ENCODE measurements around the gene ASTN1. TPM values are rescaled to one million over a fixed set of nuclear protein-coding genes. Genes with fewer than 3 reads are reported as not detected.

The ASTN1 gene
- polyA plus RNA-seq, 1 of the 3 experiments (the other 2 are of a cell fraction) = 0.13 TPM

GRCh38 chr1:176998183-176998795 is 166.2 kb downstream of the ASTN1 start:
- TF ChIP-seq NFIC (IDR thresholded peaks at IDR 0.05; ENCODE audit: borderline replicate concordance) (no peak), FOXJ3 (CRISPR knock-in tag; IDR thresholded peaks at IDR 0.05) (no peak), FOXM1 (IDR thresholded peaks at IDR 0.05; ENCODE audit: low read depth) (no peak), GATA2 (CRISPR knock-in tag; IDR thresholded peaks at IDR 0.05) (no peak), POLR2AphosphoS5 (IDR thresholded peaks at IDR 0.05; ENCODE audit: low read depth, low read length) (no peak), ZBTB33 (IDR thresholded peaks at IDR 0.05; ENCODE audit: borderline replicate concordance, low read depth) (no peak), RFX5 (IDR thresholded peaks at IDR 0.05; ENCODE audit: low read length) (no peak), TAF1 (IDR thresholded peaks at IDR 0.05; ENCODE audit: borderline replicate concordance, low read depth, low read length) (no peak), YY1 (IDR thresholded peaks at IDR 0.05; ENCODE audit: low read depth) (no peak), JUND (IDR thresholded peaks at IDR 0.05) (no peak), NRF1 (IDR thresholded peaks at IDR 0.05; ENCODE audit: low read depth, low read length) (no peak), TEAD4 (IDR thresholded peaks at IDR 0.05; ENCODE audit: borderline replicate concordance, insufficient read depth) (no peak), MEF2A (IDR thresholded peaks at IDR 0.05; ENCODE audit: borderline replicate concordance, low read depth) (no peak), ELF1 (IDR thresholded peaks at IDR 0.05) (no peak)
- TF ChIP-seq, protein P1, sequence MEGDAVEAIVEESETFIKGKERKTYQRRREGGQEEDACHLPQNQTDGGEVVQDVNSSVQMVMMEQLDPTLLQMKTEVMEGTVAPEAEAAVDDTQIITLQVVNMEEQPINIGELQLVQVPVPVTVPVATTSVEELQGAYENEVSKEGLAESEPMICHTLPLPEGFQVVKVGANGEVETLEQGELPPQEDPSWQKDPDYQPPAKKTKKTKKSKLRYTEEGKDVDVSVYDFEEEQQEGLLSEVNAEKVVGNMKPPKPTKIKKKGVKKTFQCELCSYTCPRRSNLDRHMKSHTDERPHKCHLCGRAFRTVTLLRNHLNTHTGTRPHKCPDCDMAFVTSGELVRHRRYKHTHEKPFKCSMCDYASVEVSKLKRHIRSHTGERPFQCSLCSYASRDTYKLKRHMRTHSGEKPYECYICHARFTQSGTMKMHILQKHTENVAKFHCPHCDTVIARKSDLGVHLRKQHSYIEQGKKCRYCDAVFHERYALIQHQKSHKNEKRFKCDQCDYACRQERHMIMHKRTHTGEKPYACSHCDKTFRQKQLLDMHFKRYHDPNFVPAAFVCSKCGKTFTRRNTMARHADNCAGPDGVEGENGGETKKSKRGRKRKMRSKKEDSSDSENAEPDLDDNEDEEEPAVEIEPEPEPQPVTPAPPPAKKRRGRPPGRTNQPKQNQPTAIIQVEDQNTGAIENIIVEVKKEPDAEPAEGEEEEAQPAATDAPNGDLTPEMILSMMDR (IDR thresholded peaks at IDR 0.05) = no peak
- TF ChIP-seq, protein P2, sequence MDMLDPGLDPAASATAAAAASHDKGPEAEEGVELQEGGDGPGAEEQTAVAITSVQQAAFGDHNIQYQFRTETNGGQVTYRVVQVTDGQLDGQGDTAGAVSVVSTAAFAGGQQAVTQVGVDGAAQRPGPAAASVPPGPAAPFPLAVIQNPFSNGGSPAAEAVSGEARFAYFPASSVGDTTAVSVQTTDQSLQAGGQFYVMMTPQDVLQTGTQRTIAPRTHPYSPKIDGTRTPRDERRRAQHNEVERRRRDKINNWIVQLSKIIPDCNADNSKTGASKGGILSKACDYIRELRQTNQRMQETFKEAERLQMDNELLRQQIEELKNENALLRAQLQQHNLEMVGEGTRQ (IDR thresholded peaks at IDR 0.05; ENCODE audit: borderline replicate concordance, low read depth, low read length) = no peak
- TF ChIP-seq, protein P3, sequence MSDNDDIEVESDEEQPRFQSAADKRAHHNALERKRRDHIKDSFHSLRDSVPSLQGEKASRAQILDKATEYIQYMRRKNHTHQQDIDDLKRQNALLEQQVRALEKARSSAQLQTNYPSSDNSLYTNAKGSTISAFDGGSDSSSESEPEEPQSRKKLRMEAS (IDR thresholded peaks at IDR 0.05; ENCODE audit: low read depth) = no peak
- Histone ChIP-seq H3K4me2 (no peak overlapping the region), H3K9me2 (no peaks in the 10 kb centered on the region), H3K9me3 (no peaks in the 10 kb centered on the region), H3K4me1 (ENCODE audit: control insufficient read depth in 1 of 2, insufficient read depth in 2 of 2, low read depth in 1 of 2, low read length in 1 of 2) (peaks cover 0 to 28% of the 10 kb centered on the region in 2 experiments; a peak in 2 of 4 replicates), H3F3A (replicated peaks; ENCODE audit: insufficient read depth) (no peaks in the 10 kb centered on the region), H3K4me3 (ENCODE audit: low read depth in 2 of 2, low read length in 1 of 2) (no peak overlapping the region), H4K20me1 (ENCODE audit: insufficient read depth) (no peaks in the 10 kb centered on the region), H2AFZ (ENCODE audit: low read depth) (no peak overlapping the region), H3K9ac (no peak overlapping the region), H3K36me3 (replicated peaks in 1 of 2; ENCODE audit: control insufficient read depth in 1 of 2, insufficient read depth in 2 of 2, low read length in 1 of 2) (no peaks in the 10 kb centered on the region), H3K27ac (ENCODE audit: low read depth in 2 of 2, low read length in 1 of 2) (peak overlapping the region in 1 of 2 experiments; percentile 97; a peak in 2 of 4 replicates), H3K79me2 (ENCODE audit: insufficient read depth) (no peaks in the 10 kb centered on the region), H3K27me3 (ENCODE audit: insufficient read depth) (no peaks in the 10 kb centered on the region)
- ChIA-PET CTCF (interaction anchor here (0.8 to 1.2 kb wide), 2 partner anchors 12 to 50 kb away, joined by 3 read pairs; no protein-coding TSS in a partner anchor), POLR2A (no interaction called here)
- 40% methylated on average over 5 of the region's 5 CpGs for WGBS (ENCODE audit: low lambda C conversion rate)
- DNase-seq = no peak
